HFF-Myc (cell line): Measurements from ENCODE around the gene SMIM32.

Experiments used
- DNase-seq: peaks from one replicate; pipeline ENCODE4 v3.0.0-alpha.2; 2011; ENCODE audit warnings: low read depth; ENCODE audit errors: extremely low read depth
- H3K4me3 ChIP-seq: replicated peaks from 2 replicates; pipeline ENCODE4 v1.5.1; 2011; ENCODE audit warnings: low read depth, mild to moderate bottlenecking, control low read depth, low read length
- CTCF ChIP-seq: IDR thresholded peaks from 2 replicates; pipeline ENCODE4 v1.5.1; 2012; ENCODE audit warnings: mild to moderate bottlenecking, low read depth, low read length, control low read depth; ENCODE audit errors: missing control alignments

The SMIM32 gene

GRCh38 chr5:136157514-136157913, 35.4 kb downstream of the SMIM32 start:
- no peak for DNase-seq
- TF ChIP-seq CTCF: no peak
- H3K4me3 ChIP-seq: no peak overlapping the region

DNA sequence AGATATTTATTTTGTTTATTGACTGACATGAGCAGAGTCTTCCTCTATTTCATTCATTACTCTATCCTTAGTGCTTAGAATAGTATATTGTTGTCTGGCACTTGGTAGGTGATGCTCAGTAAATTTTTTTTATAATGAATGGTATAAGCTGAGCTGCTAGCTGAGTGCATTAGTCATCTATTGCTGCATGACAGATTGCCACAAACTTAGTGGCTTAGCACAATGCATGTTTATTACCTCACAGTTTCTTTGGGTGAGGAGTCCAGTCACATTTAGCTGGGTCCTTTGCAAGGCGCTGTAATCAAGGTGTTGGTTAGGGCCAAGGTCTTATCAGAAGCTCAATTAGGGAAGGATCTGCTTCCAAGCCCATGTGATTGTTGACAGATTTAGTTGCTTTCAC, 37.2 kb downstream of the SMIM32 start:
- no peak for TF ChIP-seq CTCF
- no peak for DNase-seq
- no peak overlapping the region for H3K4me3 ChIP-seq

DNA sequence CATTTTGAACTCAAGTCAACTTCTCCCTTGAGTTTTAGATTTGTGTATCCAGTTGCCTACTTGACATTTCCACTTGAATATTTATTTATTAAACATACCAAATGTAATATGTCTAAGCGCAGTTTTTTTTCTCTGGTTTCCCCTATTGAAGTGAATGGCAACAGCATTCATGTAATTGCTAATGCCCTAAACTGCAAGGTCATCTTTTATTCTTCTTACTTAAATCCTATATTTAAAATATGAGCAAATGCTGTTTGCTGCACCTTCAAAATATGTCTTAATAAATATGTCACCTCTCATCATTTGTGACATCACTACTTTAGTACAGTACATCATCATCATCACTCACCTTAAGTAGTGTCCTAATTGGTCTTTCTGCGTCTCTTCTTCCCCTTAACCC, 37.9 kb downstream of the SMIM32 start:
- DNase-seq: no peak
- TF ChIP-seq CTCF: no peak

DNA sequence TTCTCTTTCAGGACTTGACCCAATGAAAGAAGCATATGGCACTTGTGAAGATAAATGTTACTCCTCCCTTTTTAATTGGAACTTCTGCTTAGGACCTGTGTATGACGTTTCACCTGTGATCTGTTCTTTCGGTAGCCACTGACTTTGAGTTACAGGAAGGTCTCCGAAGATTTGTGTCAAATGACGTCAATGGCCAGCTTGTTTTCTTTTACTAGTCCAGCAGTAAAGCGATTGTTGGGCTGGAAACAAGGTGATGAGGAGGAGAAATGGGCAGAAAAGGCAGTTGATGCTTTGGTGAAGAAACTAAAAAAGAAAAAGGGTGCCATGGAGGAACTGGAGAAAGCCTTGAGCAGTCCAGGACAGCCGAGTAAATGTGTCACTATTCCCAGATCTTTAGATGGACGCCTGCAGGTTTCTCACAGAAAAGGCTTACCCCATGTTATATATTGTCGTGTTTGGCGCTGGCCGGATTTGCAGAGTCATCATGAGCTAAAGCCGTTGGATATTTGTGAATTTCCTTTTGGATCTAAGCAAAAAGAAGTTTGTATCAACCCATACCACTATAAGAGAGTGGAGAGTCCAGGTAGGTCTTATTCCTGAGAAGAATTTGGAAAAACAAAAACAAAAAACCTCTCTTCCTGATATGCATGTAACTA, 39.3 kb downstream of the SMIM32 start:
- no peak overlapping the region for H3K4me3 ChIP-seq
- TF ChIP-seq CTCF: no peak
- DNase-seq: no peak

More for the DNA sequence above, 37.9 kb downstream of the SMIM32 start:
- no peak overlapping the region for H3K4me3 ChIP-seq

GRCh38 chr5:136149891-136150290, 43.1 kb downstream of the SMIM32 start:
- no peak for TF ChIP-seq CTCF
- no peak for DNase-seq

DNA sequence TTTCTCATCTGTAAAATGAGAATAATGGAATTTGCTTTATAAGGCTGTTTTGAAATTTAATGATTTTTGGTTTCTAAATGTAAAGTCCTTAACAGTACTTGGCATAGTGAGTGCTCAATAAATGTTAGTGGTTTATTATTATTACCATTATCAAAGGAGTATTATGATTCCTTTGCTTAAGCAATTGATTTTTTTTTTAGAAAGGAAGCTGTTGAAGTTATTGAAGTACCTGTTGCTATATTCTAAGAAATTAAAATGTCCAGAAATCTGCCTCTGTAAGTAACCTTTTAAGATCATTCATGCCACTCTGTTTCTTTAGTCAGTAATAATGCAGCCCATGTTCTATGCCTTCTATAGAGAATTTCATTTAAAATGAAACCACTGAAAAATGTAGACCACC, 45.3 kb downstream of the SMIM32 start:
- no peak for DNase-seq
- TF ChIP-seq CTCF: no peak
- H3K4me3 ChIP-seq: no peak overlapping the region

More at GRCh38 chr5:136149891-136150290, 43.1 kb downstream of the SMIM32 start:
- H3K4me3 ChIP-seq: no peak overlapping the region

GRCh38 chr5:136146201-136146600, 46.8 kb downstream of the SMIM32 start:
- no peak for TF ChIP-seq CTCF
- no peak for DNase-seq
- H3K4me3 ChIP-seq: no peak overlapping the region
